Bone marrow (tissue), 2 donors: ENCODE data around the gene ACAP2.
"Not testable (repeated sequence)": the region's sequence is repeated elsewhere in the genome, so short reads cannot be mapped to it uniquely, and the experiment has no call there.

Source experiments
- DNase-seq, 2 donors: peaks; one replicate each; lab custom pipeline; 2025; lab: John Stamatoyannopoulos, UW

Gene ACAP2

DNA sequence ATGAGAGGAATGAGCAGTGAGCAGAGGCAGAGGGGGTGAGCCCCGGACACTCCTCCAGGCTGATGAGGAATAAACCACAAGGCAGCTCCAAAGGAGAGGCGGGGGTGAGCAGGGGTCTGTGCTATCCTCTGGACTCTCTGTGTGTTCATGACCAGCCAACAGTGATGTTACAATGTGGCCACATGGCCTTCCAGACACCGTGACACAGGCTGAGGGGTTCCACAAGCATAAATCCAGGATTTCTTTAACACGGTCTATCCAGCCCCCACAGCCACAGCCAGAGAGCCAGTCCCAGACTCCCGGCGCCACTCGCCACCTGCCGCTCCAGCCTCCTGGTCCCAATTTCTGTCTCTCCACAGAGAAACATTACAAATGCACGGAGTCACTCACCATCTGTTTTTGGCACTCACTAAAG, 196.2 kb downstream of the ACAP2 start:
- DNase-seq = no peak

DNA sequence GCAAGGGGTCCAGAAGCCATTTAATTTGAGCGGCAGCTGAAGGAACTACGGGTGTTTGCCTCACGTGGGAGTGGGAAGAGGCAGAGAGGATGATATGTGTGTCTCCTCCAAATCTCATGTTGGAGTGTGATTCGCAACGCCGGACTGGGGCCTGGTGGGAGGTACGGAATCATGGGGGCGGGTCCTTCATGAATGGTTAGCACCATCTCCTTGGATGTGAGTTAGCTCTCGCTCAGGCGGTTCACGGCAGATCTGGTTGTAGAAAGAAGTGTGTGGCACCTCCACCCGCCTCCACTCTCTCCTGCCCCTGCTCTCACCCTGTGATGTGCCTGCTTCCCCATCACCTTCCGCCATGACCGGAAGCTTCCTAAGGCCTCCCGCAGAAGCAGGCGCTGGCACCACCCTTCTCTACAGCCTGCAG, 197.3 kb downstream of the ACAP2 start:
- DNase-seq = no peak

DNA sequence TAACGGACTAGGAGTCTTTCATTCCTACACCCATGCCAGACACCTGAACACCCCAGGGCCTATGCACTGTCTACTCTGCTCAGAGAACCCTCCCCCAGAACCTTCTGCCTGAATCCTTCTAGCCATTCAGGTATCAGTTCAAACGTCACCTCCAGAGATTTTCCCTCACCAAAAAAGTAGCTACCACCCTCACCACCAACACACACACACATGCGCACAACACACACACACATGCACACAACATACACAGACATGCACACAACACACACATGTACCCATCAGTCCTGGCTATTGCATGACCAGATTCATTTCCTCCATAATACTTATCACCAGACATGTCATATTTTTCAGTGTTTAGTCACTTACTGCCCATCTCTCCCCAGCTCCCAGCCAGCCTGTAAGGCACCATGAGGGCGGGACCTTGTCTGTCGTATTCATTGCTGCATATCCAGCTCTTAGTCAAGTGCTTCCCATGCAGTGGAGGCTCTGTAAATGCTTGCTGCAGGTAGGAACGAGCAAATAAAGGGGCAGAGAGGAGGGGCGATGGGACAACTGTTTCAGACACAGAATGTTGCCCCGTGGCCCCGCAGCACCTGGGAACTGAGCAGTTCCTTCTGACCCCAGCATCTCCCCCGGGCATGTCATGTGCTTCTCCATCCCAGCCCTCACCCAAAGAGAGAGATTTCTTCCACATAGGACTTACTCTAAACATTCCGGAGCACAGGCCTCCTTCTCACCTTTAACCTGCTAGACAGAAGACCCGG, 201.0 kb downstream of the ACAP2 start:
- DNase-seq = no peak

DNA sequence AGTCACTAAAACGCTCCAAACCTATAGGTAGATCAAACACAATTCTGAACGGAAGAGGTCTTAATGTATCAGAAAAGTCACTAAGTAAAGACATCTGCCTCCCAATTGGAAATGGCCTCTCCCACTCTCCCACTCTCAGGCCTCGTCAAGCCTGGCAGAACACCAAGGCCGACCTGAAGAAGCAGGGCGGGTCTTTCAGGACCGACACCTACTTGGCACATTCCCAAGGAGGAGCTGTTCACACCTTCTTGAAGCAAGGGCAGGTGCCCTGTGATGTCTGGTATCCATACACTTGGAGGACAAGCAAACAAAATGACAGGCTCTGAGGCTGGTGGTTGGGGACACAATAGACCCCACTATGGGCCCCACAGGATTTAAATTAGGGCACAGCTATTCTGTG, 201.9 kb downstream of the ACAP2 start:
- no peak for DNase-seq

DNA sequence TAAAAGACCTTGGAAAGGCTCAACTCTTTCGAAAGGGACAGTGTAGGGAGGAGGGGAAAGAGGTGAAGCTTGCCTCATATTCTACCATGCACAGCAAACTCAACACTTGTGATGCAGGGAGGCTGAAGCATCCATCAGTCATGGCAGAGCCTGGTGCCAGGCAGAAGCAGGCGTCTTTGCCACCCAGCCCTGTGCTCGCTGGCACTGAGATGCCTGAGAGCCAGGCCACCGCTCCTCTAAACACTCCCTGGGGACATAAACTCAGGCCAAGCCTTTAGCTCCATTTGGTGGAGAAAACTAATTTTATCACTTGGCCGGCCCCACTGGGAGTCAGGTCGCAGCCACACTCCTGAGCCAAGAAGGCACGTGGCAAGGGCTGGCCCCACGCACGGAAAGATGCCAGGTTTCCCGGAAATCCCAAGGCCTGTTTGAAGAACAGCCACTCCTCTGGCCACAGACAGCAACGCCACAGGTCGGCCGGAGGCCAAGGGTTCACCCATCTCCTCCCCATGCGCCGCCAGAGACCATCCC, 202.6 kb downstream of the ACAP2 start:
- DNase-seq = no peak

DNA sequence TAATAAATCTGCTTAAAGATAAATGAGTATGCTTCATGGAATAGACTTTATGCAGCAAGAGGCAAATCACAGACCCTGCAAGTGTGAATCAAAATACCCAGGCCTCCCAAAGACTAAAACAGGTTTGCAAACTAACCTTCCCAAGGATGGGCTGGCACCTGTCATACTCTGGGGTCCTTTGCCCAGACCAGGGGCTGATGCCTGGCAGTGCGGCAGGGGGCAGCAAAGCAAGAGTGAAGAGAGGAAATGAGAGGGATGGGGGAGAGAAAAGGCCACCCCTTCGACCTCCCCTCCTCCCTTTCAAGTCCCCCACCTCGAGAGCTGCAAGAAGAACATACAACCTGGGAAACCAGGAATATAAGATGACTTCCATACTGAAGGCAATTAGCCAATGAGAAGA, 203.7 kb downstream of the ACAP2 start:
- DNase-seq = no peak

DNA sequence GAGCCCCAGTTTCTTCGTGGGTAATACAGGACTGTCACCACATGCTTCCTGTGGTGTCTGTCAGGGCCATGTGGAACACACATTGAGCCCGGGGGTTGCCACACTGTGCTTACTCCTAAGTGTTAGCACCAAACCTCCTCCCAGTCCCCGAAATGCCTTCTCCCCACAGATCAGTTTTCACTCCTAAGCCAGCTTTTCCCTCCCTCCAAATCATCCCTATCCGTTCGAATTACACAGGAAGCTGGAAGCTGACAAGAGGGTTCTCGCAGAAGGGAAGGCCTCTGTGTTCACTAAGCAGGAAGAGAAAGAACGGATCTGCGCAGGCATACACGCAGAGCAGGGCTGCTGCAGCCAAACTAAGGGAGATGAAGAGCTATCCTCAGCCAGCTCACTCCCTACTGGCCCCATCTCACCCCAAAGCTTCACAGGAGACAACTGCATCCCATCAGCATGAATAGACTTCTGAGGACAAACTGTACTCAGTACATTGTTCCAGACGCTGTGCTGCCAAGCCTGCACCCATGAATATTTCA, 204.2 kb downstream of the ACAP2 start:
- DNase-seq = no peak

DNA sequence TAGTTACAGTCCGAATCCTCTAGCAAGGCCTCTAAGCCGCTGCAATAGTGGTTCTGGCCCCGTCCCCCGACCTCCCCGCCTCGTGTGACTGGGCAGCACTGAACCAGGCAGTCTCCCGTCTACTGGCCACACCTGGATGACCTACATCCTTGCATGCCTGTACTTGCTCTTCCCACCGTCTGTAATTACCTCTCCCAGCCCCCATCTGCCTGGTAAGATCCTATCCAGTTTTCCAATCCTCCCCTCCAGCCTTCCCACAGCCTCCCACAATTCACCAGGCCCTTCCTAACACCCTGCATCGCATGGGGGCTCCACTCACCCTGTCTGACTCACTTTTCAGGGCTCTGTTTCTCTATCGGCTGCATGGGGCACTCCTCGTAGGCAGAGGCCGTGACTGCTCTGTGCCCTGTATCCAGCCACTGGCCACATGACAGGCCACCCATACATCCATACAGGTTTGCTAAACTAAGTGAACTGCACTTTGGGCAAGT, 204.7 kb downstream of the ACAP2 start:
- no peak for DNase-seq

DNA sequence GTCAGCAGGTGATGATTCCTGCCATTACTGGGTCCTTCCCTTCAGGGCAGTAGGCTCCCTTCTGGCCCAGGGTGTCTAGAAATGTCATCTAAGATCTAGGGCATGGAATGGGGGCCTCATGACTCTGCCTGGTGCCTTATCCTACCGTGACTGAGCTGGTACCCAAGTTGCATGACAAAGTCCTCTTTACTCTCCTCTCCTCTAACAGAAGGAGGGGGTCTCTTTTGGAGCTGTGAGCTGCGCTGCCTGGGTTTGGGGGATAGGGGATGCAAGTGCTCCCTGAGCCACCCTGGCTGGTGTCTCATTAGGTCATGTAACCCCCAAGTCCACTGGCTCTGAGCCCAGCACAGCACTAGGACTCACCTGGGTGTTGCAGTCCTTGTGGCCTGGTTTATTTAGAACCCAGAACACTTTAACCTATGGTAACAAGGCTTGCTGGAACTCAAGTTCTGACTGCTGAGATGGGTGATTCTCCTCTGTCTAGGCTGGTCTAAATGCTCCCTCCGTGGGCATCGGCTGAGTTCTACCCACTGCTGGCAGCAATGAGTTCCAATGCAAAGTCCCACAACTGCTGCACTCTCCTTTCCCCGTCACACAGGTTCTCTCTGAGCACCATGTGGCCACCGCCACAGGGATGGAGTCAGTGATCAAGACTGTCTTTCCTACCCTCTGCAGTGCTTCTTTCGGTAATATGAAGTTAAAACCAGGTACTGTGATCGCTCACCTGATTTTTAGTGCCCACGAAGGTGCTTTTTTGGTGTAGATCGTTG, 205.8 kb downstream of the ACAP2 start:
- DNase-seq = no peak

DNA sequence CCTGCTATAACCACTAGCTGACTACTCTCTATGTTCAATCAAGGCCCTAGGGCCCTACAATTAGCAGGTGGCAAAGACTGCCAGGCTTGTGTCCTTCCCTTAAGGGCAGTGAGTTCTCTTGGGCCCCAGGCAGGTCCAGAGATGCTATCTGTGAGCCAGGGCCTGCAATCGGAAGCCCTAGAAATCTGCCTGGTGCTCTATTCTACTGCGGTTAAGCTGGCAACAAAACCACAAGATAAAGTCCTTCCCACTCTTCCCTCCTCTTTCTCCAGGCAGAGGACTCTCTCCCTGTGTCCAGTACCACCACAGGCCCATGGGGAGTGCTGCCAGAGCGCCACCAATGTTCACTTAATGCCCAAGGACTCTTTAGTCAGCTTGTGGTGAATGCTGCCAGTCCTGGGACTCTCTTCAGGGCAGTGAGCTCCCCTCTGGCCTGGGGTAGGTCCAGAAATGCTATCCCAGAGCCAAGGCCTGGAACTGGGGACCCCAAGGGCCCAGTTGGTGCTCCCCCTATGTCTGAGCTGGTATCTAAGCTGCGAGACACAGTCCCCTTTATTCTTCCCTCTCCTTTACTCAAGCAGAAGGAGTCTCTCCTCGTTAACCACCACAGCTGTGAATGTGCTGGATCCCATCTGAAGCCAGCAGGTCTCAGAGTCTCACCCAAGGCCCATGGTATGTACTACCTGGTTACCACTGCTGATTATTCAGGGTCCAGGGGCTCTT, 206.6 kb downstream of the ACAP2 start:
- DNase-seq = no peak

DNA sequence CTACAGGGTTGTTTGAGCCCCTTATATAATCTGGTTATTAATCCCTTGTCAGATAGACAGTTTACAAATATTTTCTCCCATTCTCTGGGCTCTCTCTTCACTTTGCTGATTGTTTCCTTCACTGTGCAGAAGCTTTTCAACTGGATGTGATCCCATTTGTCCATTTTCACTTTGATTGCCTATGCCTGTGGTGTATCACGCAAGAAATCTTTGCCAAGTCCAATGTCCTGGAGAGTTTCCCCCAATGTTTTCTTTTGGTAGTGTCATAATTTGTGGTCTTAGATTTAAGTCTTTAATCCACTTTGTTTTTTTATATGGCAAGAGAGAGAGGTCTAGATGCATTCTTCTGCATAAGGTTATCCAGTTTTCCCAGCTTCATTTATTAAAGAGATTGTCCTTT, 212.6 kb downstream of the ACAP2 start:
- DNase-seq = no peak

DNA sequence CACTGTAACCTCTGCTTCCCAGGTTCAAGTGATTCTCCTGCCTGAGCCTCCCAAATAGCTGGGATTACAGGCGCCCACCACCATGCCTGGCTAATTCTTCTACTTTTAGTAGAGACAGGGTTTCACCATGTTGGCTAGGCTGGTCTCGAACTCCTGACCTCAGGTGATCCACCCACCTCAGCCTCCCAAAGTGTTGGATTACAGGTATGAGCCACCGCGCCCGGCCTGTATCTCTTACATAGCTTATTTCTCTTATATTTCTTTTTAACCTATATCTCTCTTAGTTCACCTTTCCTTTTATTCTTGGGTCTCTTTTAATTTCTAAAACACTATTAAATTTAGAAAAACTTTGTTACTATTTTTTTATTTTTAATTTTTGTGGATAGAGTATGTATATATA, 213.9 kb downstream of the ACAP2 start:
- not testable (repeated sequence) for DNase-seq

DNA sequence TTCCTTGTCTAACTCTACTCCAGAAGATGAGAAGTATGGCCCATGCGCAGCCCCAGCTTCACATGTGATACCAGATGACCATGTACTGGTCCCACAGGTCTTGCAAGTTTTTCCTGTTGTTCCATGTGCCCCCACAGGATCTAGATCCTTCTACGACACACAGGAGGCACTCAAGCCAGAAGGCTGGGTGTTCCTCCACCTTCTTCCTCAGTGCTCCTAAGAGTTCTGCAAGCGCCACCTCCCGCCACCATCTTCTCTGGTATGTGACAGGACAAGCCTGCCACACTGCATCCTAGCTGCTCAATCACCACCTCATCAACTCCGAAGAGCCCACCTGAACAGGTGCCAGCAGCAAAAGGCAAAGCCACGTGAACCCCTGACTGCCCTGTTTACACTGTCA, 214.9 kb downstream of the ACAP2 start:
- DNase-seq = no peak

DNA sequence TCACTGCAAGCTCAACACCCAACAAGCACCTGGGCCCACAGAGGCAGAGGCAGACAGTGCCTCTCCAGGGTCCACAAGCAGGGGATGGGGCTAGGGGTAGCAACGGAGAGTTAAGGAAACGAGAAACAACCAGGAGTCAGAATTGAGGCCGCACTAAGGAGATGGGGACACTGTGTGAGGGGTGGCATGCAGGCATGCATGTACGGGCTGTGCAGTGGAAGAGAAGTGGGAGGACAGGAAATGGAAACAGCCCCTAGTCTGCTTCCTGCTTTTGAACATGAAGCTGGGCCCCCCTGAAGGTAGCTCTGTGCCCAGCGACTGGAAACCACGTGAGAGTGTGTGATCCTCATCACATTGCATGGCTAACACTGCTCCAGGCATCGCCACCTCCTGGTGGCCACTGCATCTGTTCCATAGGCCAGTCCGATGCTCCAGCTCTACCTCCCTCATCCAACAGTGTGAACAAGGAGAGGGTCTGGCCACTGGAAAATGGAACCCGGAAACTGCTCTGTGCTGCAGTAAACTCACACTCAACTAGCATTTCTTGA, 215.8 kb downstream of the ACAP2 start:
- peak in 1 of 2 donors; percentile 45 for DNase-seq

DNA sequence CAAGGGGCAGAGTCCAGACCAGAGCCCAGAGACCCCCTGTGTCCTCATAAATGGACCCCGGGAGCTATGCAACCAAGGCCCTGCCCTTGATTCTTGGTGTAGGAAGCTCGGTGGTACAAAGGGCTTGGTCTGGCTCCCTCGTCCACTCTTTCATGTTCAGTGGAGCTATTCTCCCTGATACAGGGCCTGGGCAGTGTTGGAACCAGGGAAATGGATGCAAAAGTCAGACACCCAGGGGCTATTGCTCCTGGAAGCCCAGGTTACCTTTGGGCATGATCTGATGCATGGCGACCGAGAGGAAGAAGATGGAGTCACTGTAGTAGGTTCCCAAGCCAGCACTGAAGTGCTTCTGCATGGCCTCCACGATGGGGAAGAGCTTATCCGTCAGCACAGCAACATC, 216.4 kb downstream of the ACAP2 start:
- DNase-seq = no peak

DNA sequence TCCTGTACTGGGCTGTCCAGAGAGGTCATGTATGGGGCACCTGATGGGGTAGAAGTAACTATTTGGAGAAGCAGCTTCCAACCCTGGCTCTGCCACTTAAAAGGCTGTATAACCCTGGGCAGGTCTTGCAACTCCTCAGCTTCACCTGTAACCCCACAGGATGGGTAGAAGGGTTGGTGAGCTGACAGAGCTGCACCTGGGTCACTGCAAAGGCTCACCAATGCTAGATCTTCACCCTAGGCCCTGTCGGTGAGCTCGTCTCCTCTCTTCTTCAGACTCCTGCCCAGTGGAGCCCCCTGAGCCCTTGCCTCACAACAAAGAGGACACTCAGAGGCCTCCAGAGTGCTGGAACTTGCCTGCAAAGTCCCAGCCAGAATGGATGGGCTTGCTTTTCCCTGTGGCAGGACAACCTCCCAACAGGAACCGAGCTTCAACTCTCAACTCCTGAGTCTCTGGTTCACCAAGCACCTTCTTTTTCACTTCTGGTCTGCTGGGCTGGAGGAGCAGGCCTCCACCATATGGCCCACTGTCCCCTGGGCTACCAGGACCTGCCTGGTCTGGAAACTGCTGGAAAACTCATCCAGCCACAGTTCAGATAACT, 217.7 kb downstream of the ACAP2 start:
- no peak for DNase-seq
